ENCODE data around the gene CEP68. TPM values are rescaled to one million over a fixed set of nuclear protein-coding genes. Genes with fewer than 3 reads are reported as not detected.

CEP68 gene
- total RNA-seq, 1 donor from 2014 or later: 3.9 TPM

- no peak for TF ChIP-seq CTCF (IDR thresholded peaks at IDR 0.05; ENCODE audit: insufficient read depth, low read length, severe bottlenecking)
- DNase-seq (ENCODE audit: low read depth): no peak
- Histone ChIP-seq H3K36me3 (ENCODE audit: control insufficient read depth, insufficient read depth, low read length) (no peaks in the 10 kb centered on the region), H3K27me3 (ENCODE audit: control insufficient read depth, insufficient read depth, low read length) (peaks cover 4% of the 10 kb centered on the region), H3K4me3 (ENCODE audit: low read depth, low read length) (no peak overlapping the region)
- FAIRE-seq: no peak
These were observed 29.3 kb upstream of the CEP68 start for GRCh38 chr2:65026704-65027464.

GRCh38 chr2:65027616-65028244, 28.5 kb upstream of the CEP68 start:
- FAIRE-seq: no peak

GRCh38 chr2:65030476-65031332, 25.5 kb upstream of the CEP68 start:
- Histone ChIP-seq H3K27me3 (ENCODE audit: control insufficient read depth, insufficient read depth, low read length) (peaks cover 4% of the 10 kb centered on the region), H3K4me3 (ENCODE audit: low read depth, low read length) (no peak overlapping the region), H3K36me3 (ENCODE audit: control insufficient read depth, insufficient read depth, low read length) (no peaks in the 10 kb centered on the region)
- TF ChIP-seq CTCF (IDR thresholded peaks at IDR 0.05; ENCODE audit: insufficient read depth, low read length, severe bottlenecking): no peak
- DNase-seq (ENCODE audit: low read depth) (no peak), FAIRE-seq (no peak)

More at GRCh38 chr2:65027616-65028244, 28.5 kb upstream of the CEP68 start:
- no peak for DNase-seq (ENCODE audit: low read depth)
- no peak for TF ChIP-seq CTCF (IDR thresholded peaks at IDR 0.05; ENCODE audit: insufficient read depth, low read length, severe bottlenecking)
- Histone ChIP-seq H3K4me3 (ENCODE audit: low read depth, low read length) (no peak overlapping the region), H3K36me3 (ENCODE audit: control insufficient read depth, insufficient read depth, low read length) (no peaks in the 10 kb centered on the region), H3K27me3 (ENCODE audit: control insufficient read depth, insufficient read depth, low read length) (peaks cover 4% of the 10 kb centered on the region)

GRCh38 chr2:65031341-65032018, 24.7 kb upstream of the CEP68 start:
- Histone ChIP-seq H3K27me3 (ENCODE audit: control insufficient read depth, insufficient read depth, low read length) (peaks cover 4% of the 10 kb centered on the region), H3K4me3 (ENCODE audit: low read depth, low read length) (no peak overlapping the region), H3K36me3 (ENCODE audit: control insufficient read depth, insufficient read depth, low read length) (no peaks in the 10 kb centered on the region)
- no peak for FAIRE-seq
- DNase-seq (ENCODE audit: low read depth): no peak
- TF ChIP-seq CTCF (IDR thresholded peaks at IDR 0.05; ENCODE audit: insufficient read depth, low read length, severe bottlenecking): no peak

- FAIRE-seq: no peak
- no peaks in the 10 kb centered on the region for H3K36me3 ChIP-seq (ENCODE audit: control insufficient read depth, insufficient read depth, low read length)
- no peak overlapping the region for H3K4me3 ChIP-seq (ENCODE audit: low read depth, low read length)
- no peak for DNase-seq (ENCODE audit: low read depth)
- TF ChIP-seq CTCF (IDR thresholded peaks at IDR 0.05; ENCODE audit: insufficient read depth, low read length, severe bottlenecking): no peak
- H3K27me3 ChIP-seq (ENCODE audit: control insufficient read depth, insufficient read depth, low read length): peaks cover 4% of the 10 kb centered on the region
These were observed 23.9 kb upstream of the CEP68 start for GRCh38 chr2:65032019-65032975.
